Gastroesophageal sphincter (tissue), 4 donors: ENCODE measurements around the gene RFX4. TPM values are rescaled to one million over a fixed set of nuclear protein-coding genes. Genes with fewer than 3 reads are reported as not detected.
A peak's percentile ranks its signal among the peaks of the same experiment; 100 is the strongest.

Experiments used
- ATAC-seq: fragments of 150-250 bp; one replicate; pipeline ENCODE4 v1.9.1; 2016; ENCODE audit warnings: mild to moderate bottlenecking, moderate library complexity
- H3K27ac ChIP-seq, 4 donors: fragments of 200-600 bp; sonication (generic) in 3 of 4; 1 replicate in 3 of 4; 2 replicates in 1 of 4; pipeline ENCODE4 v1.5.1; 2016 to 2019
- H3K27me3 ChIP-seq: fragments of 200-600 bp; sonication (generic); one replicate; pipeline ENCODE4 v1.5.1; 2019
- H3K36me3 ChIP-seq, 2 donors: fragments of 200-600 bp; sonication (generic); one replicate each; pipeline ENCODE4 v1.5.1; 2019; ENCODE audit warnings: control low read depth in 1 of 2
- H3K4me1 ChIP-seq, 3 donors: fragments of 200-600 bp; sonication (generic); 1 replicate in 2 of 3; 2 replicates in 1 of 3; pipeline ENCODE4 v1.5.1; 2016 to 2019; ENCODE audit warnings: control low read depth in 2 of 3
- H3K4me3 ChIP-seq, 2 donors: fragments of 200-600 bp; sonication (generic); one replicate each; pipeline ENCODE4 v1.5.1; 2019; ENCODE audit warnings: mild to moderate bottlenecking in 1 of 2, moderate library complexity in 1 of 2
- H3K9me3 ChIP-seq, 3 donors: fragments of 200-600 bp; sonication (generic); one replicate each; pipeline ENCODE4 v1.5.1; 2017 to 2019; ENCODE audit warnings: control low read depth in 2 of 3
- CTCF ChIP-seq, 4 experiments: fragments of 200-600 bp in 2 of 4; fragments of 450-650 bp in 2 of 4; sonication (generic) in 1 of 4; IDR thresholded peaks; one replicate each; pipeline ENCODE4 v1.5.1; 2017 to 2019; ENCODE audit warnings: antibody characterized with exemption in 4 of 4, mild to moderate bottlenecking in 2 of 4, moderate library complexity in 2 of 4
- EP300 ChIP-seq: sonication (generic); formaldehyde crosslinking; IDR thresholded peaks from one replicate; pipeline ENCODE4 v1.6.1; 2017; ENCODE audit warnings: antibody characterized with exemption, mild to moderate bottlenecking
- POLR2A ChIP-seq, 2 donors: fragments of 450-650 bp; IDR thresholded peaks; one replicate each; pipeline ENCODE4 v1.6.1; 2017; ENCODE audit warnings: antibody characterized with exemption in 2 of 2, mild to moderate bottlenecking in 2 of 2, moderate library complexity in 1 of 2
- POLR2AphosphoS5 ChIP-seq: sonication (generic); formaldehyde crosslinking; IDR thresholded peaks from one replicate; pipeline ENCODE4 v1.6.1; 2017; ENCODE audit warnings: antibody characterized with exemption
- WGBS, 2 donors: methylation state at CpG; one replicate each; pipeline ENCODE4 v1.1.5; 2018; ENCODE audit warnings: low coverage in 1 of 2; 5-methylcytosine and 5-hydroxymethylcytosine counted together
- total RNA-seq, 4 donors: library from RNA; depleted of rRNA; stranded (reverse); fragments of >200 nt; gene quantifications; one replicate each; pipeline ENCODE4 v1.1.0, GENCODE V29; 2016

RFX4 gene
- total RNA-seq, 4 donors from 2014 or later, result not detected

GRCh38 chr12:106759526-106760183 is 176.9 kb downstream of the RFX4 start:
- 53 to 71% methylated on average over 3 to 5 of the region's 7 CpGs for WGBS, 2 donors
- Histone ChIP-seq H3K36me3 (no peaks in the 10 kb centered on the region), H3K27me3 (no peaks in the 10 kb centered on the region), H3K9me3 (no peaks in the 10 kb centered on the region), H3K27ac (peak overlapping the region in 3 of 4 donors; percentile 22 to 46 (median 42)), H3K4me3 (no peak overlapping the region), H3K4me1 (peaks cover 0 to 19% (median 3%) of the 10 kb centered on the region in 3 donors)
- ATAC-seq, result peak; percentile 37
- TF ChIP-seq POLR2AphosphoS5, result no peak
- no peak for TF ChIP-seq POLR2A (IDR thresholded peaks at IDR 0.05)
- no peak for TF ChIP-seq EP300
- no peak for TF ChIP-seq CTCF (IDR thresholded peaks at IDR 0.05)

- Histone ChIP-seq H3K27me3 (no peaks in the 10 kb centered on the region), H3K36me3 (no peaks in the 10 kb centered on the region), H3K27ac (peak overlapping the region in 3 of 4 donors; percentile 22 to 46 (median 42)), H3K4me3 (no peak overlapping the region), H3K4me1 (peaks cover 0 to 19% (median 3%) of the 10 kb centered on the region in 3 donors), H3K9me3 (no peaks in the 10 kb centered on the region)
- WGBS, 2 donors, result 10 to 40% methylated on average over 1 to 2 of the region's 2 CpGs
- no peak for TF ChIP-seq EP300
- no peak for TF ChIP-seq POLR2AphosphoS5
- peak; percentile 38 for ATAC-seq
These were observed 177.4 kb downstream of the RFX4 start for GRCh38 chr12:106760184-106760531.

- Histone ChIP-seq H3K4me3 (no peak overlapping the region), H3K9me3 (no peaks in the 10 kb centered on the region), H3K4me1 (peaks cover 0 to 37% (median 3%) of the 10 kb centered on the region in 3 donors), H3K36me3 (no peaks in the 10 kb centered on the region), H3K27me3 (no peaks in the 10 kb centered on the region), H3K27ac (no peak overlapping the region)
- TF ChIP-seq POLR2A (IDR thresholded peaks at IDR 0.05), result no peak
- no peak for ATAC-seq
These were observed 181.4 kb downstream of the RFX4 start for GRCh38 chr12:106764220-106764619.

GRCh38 chr12:106764738-106765137 is 181.9 kb downstream of the RFX4 start:
- 83 to 90% methylated on average over 2 to 3 of the region's 3 CpGs for WGBS, 2 donors
- Histone ChIP-seq H3K9me3 (no peaks in the 10 kb centered on the region), H3K36me3 (no peaks in the 10 kb centered on the region), H3K27me3 (no peaks in the 10 kb centered on the region), H3K4me1 (peaks cover 0 to 32% (median 3%) of the 10 kb centered on the region in 3 donors), H3K27ac (no peak overlapping the region), H3K4me3 (no peak overlapping the region)
- ATAC-seq, result no peak
- TF ChIP-seq POLR2A (IDR thresholded peaks at IDR 0.05) (no peak), POLR2AphosphoS5 (no peak), EP300 (no peak), CTCF (IDR thresholded peaks at IDR 0.05) (no peak)

GRCh38 chr12:106766393-106766826 is 183.6 kb downstream of the RFX4 start:
- H3K4me3 ChIP-seq, result no peak overlapping the region
- ATAC-seq, result peak; percentile 29
- TF ChIP-seq POLR2A (IDR thresholded peaks at IDR 0.05) (no peak), EP300 (no peak), CTCF (IDR thresholded peaks at IDR 0.05) (no peak), POLR2AphosphoS5 (no peak)
- 25 to 59% methylated on average over 2 to 3 of the region's 8 CpGs for WGBS, 2 donors
- no peaks in the 10 kb centered on the region for H3K36me3 ChIP-seq
- no peaks in the 10 kb centered on the region for H3K27me3 ChIP-seq
- H3K4me1 ChIP-seq, result peaks cover 0 to 18% (median 0%) of the 10 kb centered on the region in 3 donors
- H3K27ac ChIP-seq, result peak overlapping the region in 2 of 4 donors; percentile 18 to 21
- H3K9me3 ChIP-seq, result no peaks in the 10 kb centered on the region

- TF ChIP-seq POLR2AphosphoS5 (no peak), EP300 (no peak), CTCF (IDR thresholded peaks at IDR 0.05) (no peak), POLR2A (IDR thresholded peaks at IDR 0.05) (no peak)
- H3K27ac ChIP-seq, result peak overlapping the region in 1 of 4 donors; percentile 21
- ATAC-seq, result no peak
- 22 to 42% methylated on average over 2 of the region's 2 CpGs for WGBS, 2 donors
- H3K36me3 ChIP-seq, result no peaks in the 10 kb centered on the region
- no peak overlapping the region for H3K4me3 ChIP-seq
- H3K27me3 ChIP-seq, result no peaks in the 10 kb centered on the region
- H3K9me3 ChIP-seq, result no peaks in the 10 kb centered on the region
- peaks cover 0 to 18% (median 0%) of the 10 kb centered on the region in 3 donors for H3K4me1 ChIP-seq
These were observed 184.4 kb downstream of the RFX4 start for GRCh38 chr12:106767206-106767605.
